Stimulated activated CD4-positive, alpha-beta T cell treated with anti-CD3 and anti-CD28 coated beads, Interleukin-15, amount 100 ng/mL, for 1 hour (primary cell): ENCODE measurements around the gene LRCH3.

Experiments
- DNase-seq, 2 donors: peaks; one replicate each; pipeline ENCODE4 v3.0.0-alpha.2; 2020; ENCODE audit warnings: low read depth in 1 of 2, low spot score in 1 of 2

LRCH3 gene

GRCh38 chr3:197833930-197834715 is 43.1 kb downstream of the LRCH3 start:
- DNase-seq: no peak

DNA sequence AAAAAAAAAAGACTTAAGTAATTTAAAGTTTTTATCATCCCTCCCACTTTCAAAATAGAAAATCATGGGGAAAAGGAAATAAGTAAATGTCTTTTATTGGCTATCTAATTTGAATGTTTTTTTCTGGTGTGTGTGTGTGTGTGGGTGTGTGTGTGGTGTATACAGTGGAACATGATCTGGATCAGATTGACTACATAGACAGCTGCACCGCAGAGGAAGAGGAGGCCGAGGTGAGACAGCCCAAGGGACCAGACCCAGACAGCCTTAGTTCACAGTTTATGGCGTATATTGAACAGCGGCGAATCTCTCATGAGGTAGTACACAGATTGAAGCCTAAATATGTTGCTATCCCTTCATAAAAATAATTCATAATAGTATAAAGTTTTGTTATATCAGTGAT is 44.5 kb downstream of the LRCH3 start:
- no peak for DNase-seq

GRCh38 chr3:197836244-197836643 is 45.2 kb downstream of the LRCH3 start:
- no peak for DNase-seq

GRCh38 chr3:197837282-197837681 is 46.2 kb downstream of the LRCH3 start:
- DNase-seq: no peak

- DNase-seq: no peak
Measured at GRCh38 chr3:197841789-197842188, 50.7 kb downstream of the LRCH3 start.

GRCh38 chr3:197846491-197846890 is 55.4 kb downstream of the LRCH3 start:
- no peak for DNase-seq

- no peak for DNase-seq
Measured at GRCh38 chr3:197847866-197848401, 56.9 kb downstream of the LRCH3 start.

GRCh38 chr3:197854596-197855343 is 63.7 kb downstream of the LRCH3 start:
- DNase-seq: no peak

GRCh38 chr3:197855571-197855970 is 64.5 kb downstream of the LRCH3 start:
- no peak for DNase-seq

DNA sequence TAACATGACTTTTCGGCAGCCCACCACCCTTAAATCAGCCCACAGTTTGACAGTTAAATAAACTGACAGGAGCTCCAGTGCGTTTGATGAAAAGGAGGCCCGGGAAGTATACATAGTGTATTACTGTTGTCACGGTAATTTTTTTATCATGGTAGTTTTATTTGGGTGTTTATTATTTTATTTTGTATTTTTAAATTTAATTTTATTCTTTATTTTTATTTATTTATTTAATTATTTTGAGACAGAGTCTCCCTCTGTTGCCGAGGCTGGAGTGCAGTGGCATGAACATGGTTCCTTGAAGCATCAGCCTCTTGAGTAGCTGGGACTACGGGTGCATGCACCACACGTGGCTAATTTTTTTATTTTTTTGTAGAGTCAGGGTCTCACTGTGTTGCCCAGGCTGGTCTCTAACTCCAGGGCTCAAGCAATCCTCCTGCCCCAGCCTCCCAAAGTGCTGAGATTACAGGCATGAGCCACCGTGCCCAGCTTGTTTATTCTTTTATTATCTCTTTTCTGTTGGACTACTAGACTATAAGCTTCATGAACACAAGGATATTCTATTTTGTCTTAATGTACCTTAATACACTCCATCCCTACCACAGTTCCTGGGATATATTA is 65.3 kb downstream of the LRCH3 start:
- DNase-seq: no peak

DNA sequence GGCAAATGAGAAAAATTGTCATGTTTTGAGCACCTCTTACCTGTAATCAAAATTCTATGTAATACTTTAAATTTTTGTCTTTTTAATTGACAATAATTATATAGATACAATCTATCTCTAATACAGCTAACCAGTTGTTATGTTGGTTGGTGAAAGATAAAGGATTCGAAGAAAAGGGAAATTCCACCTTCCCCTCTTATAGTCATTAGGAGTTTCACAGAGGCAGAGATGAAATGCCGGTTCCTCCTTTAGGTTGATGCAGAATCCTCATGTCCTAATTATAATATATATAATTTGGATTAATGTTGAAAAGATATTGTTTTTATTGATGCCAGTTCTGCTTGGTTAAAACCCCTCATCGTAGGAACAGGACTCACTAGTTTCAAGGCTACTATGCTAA is 67.1 kb downstream of the LRCH3 start:
- no peak for DNase-seq

DNA sequence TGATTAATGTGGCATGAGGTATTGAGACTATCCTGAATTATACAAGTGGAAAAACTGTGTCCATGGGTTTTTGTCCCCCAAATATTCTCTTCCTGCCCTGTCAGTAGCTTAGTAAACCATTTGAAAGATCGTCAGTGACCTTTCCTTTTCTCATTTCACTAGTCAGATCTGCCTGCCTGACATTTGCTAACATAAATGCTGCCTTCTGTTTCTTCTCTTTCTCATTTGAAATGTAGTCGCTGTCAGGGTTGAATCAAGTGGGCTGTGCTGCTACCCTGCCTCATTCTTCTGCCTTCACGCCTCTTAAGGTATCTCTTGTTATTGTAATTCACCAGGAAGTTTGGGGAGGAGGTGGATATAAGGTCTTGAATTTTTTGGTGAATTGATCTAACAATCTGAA is 67.5 kb downstream of the LRCH3 start:
- no peak for DNase-seq

GRCh38 chr3:197866035-197866434 is 75.0 kb downstream of the LRCH3 start:
- no peak for DNase-seq

GRCh38 chr3:197873329-197873728 is 82.3 kb downstream of the LRCH3 start:
- DNase-seq: no peak

DNA sequence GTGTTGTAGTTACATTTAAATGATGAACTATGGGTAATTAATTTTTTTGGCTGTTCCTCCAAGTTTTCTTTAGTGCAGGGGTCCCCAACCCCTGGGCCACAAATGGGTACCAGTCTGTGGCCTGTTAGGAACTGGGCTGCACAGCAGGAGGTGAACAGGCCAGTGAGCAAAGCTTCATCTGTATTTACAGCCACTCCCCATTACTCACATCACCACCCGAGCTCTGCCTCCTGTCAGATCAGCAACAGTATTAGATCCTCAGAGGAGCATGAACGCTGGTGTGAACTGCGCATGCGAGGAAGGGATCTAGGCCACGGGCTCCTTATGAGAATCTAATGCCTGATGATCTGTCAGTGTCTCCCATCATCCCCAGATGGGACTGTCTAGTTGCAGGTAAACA is 83.0 kb downstream of the LRCH3 start:
- DNase-seq: no peak

GRCh38 chr3:197874653-197875052 is 83.6 kb downstream of the LRCH3 start:
- no peak for DNase-seq

GRCh38 chr3:197877902-197878301 is 86.8 kb downstream of the LRCH3 start:
- no peak for DNase-seq

- no peak for DNase-seq
Measured at GRCh38 chr3:197878427-197878826, 87.4 kb downstream of the LRCH3 start.

DNA sequence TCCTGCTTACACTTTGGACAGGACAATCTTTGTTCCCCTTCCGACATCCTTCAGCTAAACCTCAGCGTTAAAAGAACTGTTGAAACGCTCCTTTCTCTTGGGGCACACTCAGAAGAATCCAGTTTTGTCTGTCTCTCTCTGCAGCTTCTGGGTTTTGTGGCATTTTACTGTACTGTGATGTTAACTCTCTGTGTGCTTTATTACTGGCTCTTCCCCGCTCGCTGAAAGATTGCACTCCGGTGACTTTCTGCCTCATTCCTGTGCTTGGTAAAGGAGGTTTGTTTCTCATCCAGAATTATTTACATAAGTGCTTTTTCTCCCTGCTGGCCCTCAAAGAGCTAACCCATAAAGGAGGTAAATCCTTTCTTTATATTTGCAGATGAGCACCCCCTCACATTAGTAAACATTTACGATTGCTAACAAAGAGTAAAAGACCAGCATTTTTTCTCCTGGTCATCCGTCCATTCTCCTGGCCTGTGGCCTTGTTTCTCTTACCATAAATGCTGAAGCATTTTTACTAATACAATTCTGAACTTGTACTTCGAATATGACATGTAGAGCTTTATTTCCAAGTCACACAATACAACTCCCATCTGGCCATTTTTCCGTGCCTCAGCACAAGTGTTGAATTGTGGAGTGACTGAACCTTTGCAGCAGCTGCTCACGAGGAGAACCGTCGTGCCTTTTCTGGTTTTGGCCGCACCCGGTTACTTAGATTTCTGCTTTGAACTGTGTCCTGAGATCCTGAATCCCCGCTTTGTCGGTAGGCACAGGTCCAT is 89.6 kb downstream of the LRCH3 start:
- DNase-seq: no peak

- no peak for DNase-seq
Measured at GRCh38 chr3:197881270-197881969, 90.4 kb downstream of the LRCH3 start.

- no peak for DNase-seq
Measured at GRCh38 chr3:197881970-197882338, 90.9 kb downstream of the LRCH3 start.
